ENCODE results near the gene SMIM38.
A peak's percentile ranks its signal among the peaks of the same experiment; 100 is the strongest.

Gene SMIM38

DNA sequence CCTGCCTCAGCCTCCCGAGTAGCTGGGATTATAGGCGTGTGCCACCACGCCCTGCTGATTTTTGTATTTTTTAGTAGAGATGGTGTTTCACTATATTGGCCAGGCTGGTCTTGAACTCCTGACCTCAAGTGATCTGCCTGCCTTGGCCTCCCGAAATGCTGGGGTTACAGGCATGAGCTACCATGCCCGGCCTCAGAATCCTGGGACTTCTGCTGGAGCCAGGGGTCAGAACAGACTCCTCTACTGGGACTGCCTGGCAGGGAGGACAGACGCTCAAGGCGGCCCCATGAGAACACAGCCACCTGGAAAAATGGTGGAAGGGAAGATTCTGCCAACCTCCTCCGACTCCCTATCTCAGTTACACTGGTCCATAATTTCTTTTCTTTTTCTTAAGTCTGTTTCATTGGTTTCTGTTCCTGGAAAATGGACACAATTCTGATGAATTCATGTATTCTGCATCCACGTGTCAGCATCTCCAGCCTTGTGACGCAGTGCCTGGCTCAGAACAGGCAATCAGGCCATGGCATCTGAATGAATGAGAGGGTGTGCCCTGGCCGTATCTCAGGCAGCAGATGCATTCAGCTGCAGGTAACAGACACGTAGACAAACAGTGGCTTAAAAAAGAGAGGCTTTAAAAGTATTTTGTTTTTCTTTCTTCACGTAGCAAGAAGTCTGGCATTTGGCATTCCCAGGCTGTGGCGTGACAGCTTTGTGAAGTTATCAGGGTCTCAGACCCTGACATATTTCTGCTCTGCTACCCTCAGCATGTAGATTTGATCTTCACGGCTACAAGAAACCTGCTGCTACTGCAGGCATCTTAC is 4.8 kb downstream of the SMIM38 start:
- no peak for DNase-seq (ENCODE audit: low read depth)

DNA sequence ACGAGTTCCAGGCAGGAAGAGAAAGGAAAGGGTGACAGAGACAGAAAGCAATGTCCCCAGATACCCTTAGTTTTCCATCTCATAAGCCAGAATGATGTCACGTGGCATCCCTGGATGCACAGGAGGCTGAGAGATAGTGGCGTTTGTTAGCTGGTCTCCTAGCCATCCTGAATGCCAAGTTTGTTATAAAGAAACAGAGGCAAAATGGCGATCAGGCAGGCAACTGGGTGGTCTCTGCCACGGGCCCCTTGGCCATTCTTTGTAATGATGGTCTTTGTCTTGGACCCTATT is 5.3 kb downstream of the SMIM38 start:
- DNase-seq (ENCODE audit: low read depth): no peak

DNA sequence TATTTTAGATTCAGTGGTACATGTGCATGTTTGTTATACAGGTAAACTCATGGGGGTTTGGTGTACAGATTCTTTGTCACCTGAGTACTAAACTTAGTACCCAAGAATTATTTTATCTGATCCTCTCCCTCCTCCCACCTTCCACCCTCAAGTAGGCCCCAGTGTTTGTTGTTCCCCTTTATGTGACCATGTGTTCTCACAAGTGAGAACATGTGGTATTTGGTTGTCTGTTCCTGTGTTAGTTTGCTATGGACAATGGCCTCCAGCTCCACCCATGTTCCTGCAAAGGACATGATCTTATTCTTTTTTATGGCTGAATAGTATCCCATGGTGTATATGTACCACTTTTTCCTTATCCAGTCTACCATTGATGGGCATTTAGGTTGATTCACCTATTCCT is 6.8 kb downstream of the SMIM38 start:
- DNase-seq (ENCODE audit: low read depth): no peak

DNA sequence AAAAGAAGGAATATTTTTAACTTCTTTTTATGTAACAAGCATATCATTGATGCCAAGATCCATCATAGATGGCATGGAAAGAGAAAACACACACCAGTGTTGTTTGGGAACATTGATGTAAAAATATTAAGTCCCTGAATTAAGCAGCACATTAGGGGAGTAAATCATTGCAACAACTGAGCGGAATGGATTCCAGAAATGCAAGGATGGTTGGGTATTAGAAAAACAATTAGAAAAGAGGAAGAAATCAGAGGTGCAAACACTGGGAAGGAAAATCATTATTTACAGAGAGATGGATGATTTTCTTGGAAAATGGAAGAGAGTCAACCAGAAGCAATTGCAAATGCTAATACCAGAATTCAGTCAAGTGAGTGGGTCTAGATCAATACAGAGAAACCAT is 8.1 kb downstream of the SMIM38 start:
- no peak for DNase-seq (ENCODE audit: low read depth)

DNA sequence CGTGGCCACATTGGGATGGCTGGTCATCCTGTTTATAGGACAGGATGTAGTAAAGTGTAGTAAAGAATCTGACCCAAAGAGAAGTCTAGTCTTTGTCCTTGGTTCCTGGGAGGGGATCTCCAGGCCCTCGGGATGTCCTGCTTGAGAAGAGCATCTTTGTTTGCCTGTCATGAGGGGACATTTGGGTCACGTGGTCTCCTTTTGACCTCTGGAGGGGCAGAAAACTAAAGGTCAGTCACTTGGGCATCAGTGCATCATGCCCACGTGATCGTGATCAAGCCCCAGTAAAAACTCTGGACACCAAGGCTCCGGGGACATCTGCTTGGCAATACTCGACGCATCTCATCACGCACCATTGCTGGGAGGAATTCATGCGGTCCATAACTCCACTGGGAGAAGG is 9.1 kb downstream of the SMIM38 start:
- DNase-seq (ENCODE audit: low read depth): no peak

DNA sequence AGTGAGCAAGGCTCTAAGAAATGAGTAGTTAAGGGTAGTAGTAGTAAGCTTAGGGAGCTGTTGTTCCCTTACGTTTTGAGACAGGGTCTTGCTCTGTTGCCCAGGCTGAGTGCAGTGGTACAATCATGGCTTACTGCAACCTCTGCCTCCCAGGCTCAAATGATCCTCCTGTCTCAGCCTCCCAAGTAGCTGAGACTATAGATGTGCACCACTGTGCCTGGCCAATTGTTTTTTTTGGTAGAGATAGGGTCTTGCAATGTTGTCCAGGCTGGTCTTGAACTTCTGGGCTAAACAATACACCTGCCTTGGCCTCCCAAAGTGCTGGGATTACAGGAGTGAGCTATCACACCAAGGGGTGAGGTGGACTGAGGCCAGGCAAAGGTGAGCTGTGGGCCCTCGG is 10.0 kb downstream of the SMIM38 start:
- DNase-seq (ENCODE audit: low read depth): no peak

DNA sequence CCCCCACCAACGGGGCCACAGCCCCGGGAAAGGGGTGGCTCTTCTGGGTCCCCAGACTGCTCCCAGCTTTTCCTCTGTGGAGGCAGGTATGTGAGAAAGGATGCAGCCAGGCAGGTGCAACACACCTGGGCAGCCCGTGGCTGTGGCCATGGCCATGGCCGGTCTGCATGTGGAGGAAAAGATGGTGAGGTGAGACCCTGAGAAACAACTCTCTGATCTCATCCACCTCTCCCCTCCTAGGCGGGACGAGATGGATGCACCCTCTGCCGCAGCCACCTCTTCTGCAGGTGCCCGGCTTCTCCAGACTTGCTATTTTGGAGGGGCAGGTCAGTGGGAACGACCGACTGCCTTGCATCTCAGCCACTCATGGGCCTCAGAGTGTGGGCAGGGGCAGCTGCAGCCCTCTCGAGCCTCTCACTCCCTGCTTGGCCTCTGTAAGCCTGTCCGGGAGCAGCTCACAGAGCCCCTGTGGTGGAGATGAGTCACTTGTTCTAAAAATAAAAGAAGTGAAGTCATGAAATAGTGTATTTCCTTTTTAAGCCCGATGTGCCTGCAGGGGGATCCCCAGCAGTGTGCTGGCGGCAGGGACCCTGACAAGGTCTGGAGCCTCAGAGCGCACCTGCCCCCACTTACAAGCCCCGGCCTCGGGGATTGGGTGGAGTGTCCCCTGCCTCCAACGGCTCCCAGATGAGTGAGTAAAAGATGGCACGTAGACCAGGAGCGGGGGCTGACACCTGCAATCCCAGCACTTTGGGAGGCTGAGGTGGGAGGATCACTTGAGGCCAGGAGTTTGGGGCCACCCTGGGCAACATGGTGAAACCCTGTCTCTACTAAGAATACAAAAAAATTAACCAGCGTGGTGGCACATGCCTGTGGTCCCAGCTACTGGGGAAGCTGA is 10.7 kb downstream of the SMIM38 start:
- peak; percentile 88 for DNase-seq (ENCODE audit: low read depth)

DNA sequence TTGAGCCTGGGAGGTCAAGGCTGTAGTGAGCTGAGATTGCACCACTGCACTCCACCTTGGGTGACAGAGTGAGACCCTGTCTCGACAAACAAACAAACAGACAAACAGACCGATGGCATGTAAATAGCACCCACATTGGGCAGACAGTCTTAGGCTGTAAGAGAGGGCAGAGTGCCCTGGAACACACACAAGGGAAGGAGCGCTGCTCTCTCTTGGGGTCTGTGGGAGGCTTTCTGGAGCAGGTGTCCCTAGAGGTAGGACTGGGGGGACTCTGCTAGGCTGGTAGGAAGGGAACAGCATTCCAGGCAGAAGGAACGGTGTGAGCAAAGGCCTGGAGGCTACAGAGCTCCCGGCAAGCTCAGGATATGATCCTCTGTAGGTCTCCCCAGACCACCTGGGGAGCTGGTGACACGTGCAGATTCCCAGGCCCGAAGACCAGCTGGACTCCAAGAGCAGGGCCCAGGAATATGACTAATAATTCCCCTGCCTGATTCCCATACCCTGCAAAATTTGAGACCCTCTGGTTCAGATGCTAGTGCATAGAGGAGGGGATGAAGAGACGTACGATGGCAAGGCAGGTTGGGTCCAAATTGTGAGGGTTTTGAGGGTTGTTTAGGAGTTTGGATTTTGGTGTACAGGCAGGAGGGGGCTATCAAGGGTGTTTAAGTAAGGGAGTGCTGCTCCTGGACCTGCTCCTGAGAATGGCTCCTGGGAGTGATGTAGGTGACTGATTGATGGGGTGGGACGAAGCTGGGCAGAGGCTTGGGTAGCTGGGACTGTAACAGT is 11.6 kb downstream of the SMIM38 start:
- DNase-seq (ENCODE audit: low read depth): no peak

DNA sequence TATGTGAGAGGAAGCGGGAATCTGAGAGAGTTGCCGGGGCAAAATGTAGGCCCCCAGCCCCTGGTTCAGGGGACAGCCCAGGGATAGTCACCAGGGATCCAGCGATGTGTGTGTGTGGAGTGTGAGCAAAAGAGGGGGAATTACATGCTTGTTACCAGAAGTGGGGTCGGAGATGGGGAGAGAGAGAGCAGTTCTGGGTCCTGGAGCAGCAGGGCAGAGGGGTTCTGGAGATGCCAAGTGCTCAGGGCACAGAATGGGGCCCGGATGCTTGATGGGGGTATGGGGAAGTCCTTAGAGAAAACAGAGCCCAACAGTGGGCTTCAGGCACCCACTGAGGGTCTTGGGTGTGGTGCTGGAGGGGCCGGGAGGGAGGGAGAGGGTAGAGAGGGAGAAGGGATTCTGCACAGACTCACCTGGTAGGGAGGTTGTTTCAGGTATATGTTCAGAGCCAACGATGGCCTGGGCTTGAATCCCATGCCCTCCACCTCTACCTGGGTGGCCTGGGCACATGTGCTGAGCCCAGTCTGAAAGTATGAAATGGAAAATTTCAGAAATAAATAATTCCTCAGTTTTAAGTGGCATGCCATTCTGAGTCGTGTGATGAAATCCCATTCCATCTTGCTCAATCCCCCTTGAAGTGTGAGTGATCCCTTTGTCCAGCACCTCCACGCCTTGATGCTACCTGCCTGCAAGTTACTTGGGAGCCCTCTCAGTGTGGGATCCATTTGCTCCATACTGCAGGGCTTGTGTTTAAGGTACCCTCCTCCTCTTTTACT is 12.4 kb downstream of the SMIM38 start:
- DNase-seq (ENCODE audit: low read depth): peak; percentile 12

DNA sequence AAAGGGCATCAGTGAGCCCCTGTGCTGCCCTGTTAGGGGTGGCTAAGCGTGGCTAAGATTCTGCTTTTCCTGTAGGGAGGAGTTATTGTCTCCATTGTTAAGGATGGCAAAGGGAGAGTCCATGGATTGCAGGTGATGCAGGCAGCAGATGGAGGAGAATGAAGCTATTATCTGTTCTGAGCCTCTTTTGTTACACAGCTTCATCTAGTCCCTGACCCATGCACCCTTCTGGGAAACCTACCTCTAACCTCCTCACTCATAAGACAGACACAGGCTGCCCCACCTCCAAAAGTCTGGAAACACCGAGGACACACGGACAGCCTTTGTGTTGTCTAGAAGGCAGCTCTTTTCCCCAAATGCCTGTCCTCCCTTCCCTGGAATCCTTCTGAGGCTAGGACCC is 13.7 kb downstream of the SMIM38 start:
- no peak for DNase-seq (ENCODE audit: low read depth)

DNA sequence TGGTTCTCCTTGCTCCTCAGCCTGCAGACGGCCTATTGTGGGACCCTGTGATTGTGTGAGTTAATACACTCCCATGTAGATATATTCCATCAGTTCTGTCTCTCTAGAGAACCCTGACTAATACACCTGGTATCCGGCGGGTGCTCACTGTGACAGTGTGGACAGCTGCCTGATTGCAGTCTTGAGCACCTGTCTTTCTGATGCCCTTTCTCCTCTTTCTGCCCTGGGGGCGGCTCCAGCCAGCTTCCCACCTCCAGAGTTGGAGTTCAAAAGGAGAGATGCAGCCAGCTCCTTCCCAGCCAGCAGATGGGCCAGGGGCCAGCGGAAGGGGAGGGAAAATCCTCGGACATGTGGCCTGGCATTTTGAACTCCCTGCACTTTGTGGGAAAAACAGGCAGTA is 15.0 kb downstream of the SMIM38 start:
- no peak for DNase-seq (ENCODE audit: low read depth)

DNA sequence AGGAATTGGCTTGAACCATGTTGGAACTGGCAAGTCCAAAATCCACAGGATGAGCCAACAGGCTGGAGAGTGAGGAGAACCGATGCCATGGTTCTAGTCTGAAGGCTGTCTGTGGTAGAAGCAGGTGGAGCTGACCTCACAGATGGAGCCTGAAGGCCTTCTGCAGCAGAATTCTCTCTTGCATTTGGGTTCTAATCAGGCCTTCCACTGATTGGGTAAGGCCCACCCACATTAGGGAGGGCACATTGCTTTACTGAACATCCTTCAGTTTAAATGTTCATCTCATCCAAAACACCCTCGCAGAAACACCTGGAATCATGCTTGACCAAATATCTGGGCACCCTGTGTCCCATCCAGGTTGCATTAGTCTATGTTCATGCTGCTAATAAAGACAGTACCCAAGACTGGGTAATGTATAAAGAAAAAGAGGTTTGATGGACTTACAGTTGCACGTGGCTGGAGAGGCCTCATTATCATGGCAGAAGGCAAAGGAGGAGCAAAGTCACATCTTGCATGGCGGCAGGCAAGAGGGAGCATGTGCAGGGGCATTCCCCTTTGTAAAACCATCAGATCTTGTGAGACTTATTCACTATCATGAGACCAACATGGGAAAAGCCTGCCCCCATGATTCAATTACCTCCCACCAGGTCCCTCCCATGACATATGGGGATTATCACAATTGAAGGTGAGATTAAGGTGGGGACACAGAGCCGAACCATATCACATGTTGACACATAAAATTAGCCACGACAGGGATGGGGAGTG is 15.9 kb downstream of the SMIM38 start:
- DNase-seq (ENCODE audit: low read depth): no peak

DNA sequence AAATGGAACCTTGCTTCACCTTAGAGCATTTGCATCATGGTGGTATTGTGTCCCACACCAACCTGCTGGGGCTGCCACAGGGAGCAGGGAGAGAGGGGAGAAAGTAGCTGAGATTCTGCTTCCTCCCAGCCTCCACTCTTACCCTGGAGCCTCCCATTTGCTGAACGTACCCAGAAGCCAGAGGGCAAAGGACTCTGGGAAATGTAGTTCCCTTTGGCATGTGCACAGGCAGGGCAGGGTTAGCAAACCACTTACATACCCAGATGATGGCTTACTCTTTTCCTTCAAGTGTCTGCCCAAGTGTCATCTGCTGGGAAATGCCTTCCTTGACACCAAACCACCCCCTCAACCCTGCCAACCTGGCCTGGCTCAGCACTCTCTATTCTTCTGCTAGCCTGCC is 16.9 kb downstream of the SMIM38 start:
- DNase-seq (ENCODE audit: low read depth): peak; percentile 30

DNA sequence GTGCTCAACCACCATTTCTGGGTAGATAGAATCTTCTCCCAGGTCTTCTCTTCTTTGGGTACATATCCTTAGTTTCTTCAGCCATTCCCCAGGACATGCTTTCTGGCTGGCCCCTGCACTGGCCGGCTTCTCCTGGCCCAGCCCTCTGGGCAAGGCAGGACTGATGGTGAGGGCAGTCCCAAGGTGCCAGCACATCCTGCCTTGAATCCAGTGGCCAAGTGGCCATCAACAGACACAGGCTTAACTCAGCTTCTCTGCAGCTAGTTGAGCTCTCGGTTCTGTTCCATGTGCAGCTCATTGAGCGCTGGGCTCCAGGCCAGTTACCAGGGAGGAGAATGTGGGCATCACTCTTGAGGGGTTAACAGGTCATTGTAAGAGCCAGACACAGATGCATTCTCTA is 17.6 kb downstream of the SMIM38 start:
- no peak for DNase-seq (ENCODE audit: low read depth)

DNA sequence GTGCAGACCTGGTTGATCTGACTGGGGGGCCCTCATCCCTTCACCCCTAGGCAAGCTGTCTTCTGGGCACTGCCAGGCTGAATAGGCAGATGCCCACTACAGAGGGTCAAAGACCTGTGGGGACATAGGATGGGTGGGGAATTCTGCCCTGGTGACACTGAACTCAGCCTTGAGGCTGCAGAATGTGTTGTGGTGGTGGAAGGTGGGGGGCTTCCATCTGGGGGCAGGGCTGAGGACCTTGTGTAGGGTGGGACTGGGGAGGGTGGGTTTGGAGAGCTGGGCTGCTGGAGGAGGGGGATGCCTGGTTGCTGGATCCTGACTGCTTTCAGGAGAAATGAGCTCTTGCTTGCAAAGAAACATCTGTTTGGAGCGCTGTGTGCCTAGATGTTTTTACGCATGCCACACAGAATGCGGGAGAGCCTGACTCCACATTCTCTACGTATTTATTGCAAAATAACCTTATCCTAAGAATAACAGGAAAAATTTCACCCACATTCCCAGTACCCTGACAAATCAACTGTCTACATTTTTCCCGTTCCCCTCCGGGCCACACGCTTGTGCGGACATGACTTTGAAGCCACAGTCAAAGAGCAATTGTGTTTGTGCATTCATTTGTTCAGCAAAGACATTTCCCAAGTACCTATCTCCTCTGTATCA is 18.3 kb downstream of the SMIM38 start:
- no peak for DNase-seq (ENCODE audit: low read depth)

DNA sequence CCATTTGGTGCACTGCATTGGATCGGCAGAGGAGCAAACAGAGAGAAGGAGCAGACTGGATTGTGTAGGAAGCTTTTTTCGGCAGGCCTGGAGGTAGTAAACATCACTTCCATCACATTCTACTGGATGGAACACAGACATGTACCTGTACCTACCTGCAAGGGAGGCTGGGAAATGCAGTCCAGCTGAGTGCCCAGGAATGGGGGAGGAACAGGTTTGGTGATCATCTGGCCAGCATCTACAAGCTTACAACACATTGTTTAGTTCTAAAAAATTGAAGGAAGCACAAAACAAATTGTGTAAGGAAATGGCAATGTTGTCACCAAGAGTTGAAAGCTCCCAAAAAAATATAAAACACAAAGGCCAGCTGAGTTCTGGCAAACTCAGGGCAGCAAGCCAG is 19.1 kb downstream of the SMIM38 start:
- DNase-seq (ENCODE audit: low read depth): no peak

DNA sequence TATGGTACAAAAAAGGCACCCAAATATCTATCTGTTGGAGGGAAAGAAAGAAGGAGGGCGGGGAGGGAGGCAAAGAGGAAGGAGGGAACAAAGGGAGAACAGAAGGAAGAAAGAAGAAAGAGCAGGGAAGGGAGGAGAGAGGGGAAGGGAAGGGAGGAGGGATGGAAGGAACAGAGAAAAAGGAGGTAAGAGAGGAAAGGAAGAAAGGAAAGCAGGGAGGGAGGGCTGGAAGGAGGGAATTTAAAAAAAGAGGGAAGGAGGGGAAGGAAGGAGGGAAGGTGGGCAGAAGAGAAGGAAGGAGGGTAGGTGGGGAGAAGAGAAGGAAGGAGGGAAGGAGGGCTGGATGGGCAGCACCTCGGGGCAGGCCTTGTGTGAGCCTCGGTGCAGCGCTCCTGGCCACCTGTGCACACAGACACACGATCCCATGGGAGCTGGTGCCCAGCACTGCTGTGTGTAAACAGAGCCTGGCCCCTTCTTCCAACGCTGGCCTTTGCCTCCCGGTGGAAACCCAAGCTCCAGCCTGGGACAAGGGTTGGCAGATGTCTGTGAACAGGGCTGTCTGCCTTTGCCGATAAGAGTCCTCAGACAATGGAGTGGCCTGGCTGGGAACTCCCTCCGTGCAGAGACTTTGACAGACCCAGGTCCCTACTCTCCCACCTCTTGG is 23.2 kb downstream of the SMIM38 start:
- DNase-seq (ENCODE audit: low read depth): no peak

DNA sequence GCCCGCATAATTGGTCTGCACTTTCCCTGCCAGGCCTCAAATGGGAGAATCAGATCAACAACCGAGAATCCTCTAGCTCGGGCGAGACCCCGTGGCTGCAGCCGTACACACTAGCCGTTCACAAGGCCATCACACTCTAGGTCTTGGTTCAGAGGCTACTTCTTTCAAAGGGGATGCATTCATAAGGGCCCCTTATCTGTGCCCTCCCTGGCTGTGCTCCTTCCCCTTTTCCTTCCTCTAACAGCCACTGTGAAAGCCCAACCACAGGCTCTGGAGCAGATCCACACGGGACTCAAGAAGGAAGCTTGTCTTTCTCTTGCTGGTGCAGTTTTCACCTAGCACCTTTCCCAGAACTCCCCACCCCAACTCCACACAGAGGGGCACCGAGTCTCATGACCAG is 24.5 kb downstream of the SMIM38 start:
- no peak for DNase-seq (ENCODE audit: low read depth)

DNA sequence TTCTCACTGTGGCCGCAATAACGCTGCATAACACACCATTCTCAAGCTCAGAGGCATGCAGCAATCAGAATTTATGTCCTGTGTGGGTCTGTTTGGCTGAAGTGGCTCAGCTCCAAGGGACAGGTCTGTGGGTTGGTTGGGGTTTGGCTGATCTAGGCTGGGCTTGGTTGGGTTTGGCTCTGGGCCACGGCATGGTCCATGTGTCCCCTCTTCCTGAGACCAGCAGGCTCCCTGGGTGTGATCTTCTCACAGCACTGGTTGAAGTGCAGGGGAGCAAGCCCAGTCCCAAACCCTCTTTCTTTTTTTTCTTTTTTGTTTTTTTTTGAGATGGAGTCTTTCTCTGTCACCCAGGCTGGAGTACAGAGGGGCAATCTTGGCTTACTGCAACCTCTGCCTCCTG is 25.0 kb downstream of the SMIM38 start:
- no peak for DNase-seq (ENCODE audit: low read depth)

DNA sequence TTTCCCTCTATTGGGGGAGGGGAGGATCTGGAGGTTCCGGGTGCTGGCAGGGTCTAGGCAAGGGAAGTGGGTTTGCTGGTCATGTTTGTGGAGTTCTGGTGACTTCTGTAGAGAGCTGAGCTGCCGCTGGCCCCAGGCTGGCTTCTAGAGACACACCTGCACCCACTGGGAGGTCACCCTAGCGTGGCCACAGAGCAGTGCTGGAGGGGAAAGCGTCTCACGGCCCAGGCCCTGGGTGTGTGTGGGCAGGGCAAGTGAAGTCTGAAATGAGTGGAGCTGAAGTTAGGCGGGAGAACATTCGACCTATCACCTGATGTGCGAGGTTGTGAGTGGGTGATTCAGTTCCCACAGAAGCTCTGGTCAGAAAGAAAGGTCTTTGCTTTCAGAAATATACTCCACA is 27.9 kb downstream of the SMIM38 start:
- DNase-seq (ENCODE audit: low read depth): no peak
